OCI-LY3 (cell line): ENCODE data around the gene HOXA6.

ENCODE experiments used
- EZH2phosphoT487 ChIP-seq: fragments of 200-600 bp; shearing (Covaris generic); IDR thresholded peaks from 2 replicates; pipeline ENCODE4 v1.6.1; 2018; ENCODE audit warnings: antibody characterized with exemption, mixed run types, low read depth
- TF ChIP-seq, protein P1 (sequence below): fragments of 200-600, 300-600 bp; sonication (generic); IDR thresholded peaks from 2 replicates; pipeline ENCODE4 v1.5.1; 2014; ENCODE audit warnings: antibody characterized with exemption, low read length, low read depth

DNA sequence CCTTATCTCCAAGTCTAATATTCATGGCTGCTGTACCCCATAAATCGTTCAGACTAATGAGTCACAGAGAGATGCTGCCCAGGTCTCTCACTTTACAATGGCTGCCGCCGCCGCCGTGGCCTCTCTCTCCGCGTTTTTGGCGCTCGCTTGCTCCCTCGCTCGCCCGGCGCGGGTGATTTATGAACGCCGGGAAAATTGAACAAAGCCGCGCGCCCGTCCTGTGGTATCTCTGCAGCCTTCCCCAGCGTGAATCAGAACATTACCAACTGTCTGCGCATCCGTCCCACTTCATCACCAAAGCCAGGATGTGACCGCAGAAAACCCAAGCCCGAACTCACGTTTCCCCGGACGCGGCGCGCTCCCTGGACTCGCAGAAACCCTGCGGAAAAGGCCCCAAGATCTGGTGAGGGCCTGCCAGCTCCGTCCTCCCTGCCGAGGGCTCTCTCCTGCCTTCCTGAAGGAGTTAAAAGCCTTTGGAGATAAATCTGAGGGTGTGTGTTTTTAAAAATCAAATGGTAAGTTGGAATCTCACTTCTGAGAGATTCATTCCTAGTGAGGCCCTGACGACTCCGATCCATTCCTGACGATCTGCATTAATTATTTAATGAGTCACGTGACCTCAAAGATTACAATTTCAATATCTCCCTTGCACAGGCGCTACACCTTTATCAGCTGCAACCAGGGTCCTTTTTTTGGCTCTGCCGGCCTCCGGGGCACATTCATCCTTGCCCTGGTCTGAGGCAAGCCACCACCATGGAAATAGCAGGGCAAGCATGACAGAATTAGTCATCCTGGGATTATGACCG, 23.3 kb downstream of the HOXA6 start:
- TF ChIP-seq, protein P1, sequence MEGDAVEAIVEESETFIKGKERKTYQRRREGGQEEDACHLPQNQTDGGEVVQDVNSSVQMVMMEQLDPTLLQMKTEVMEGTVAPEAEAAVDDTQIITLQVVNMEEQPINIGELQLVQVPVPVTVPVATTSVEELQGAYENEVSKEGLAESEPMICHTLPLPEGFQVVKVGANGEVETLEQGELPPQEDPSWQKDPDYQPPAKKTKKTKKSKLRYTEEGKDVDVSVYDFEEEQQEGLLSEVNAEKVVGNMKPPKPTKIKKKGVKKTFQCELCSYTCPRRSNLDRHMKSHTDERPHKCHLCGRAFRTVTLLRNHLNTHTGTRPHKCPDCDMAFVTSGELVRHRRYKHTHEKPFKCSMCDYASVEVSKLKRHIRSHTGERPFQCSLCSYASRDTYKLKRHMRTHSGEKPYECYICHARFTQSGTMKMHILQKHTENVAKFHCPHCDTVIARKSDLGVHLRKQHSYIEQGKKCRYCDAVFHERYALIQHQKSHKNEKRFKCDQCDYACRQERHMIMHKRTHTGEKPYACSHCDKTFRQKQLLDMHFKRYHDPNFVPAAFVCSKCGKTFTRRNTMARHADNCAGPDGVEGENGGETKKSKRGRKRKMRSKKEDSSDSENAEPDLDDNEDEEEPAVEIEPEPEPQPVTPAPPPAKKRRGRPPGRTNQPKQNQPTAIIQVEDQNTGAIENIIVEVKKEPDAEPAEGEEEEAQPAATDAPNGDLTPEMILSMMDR, result no peak
- TF ChIP-seq EZH2phosphoT487, result no peak
